Upper lobe of left lung (tissue), 6 donors: ENCODE data around the gene ERCC6L2. TPM values are rescaled to one million over a fixed set of nuclear protein-coding genes. Genes with fewer than 3 reads are reported as not detected.

Experiments
- ATAC-seq, 2 donors: fragments of 200-7000 bp; cut with Tn5 transposase; one replicate each; pipeline ENCODE4 v1.9.1; 2022; ENCODE audit warnings: mild to moderate bottlenecking in 2 of 2, moderate library complexity in 2 of 2; ENCODE audit not compliant: low FRiP score in 2 of 2
- DNase-seq, 2 donors: peaks; one replicate each; pipeline ENCODE4 v3.0.0-alpha.2; 2019 to 2020
- H3K27ac ChIP-seq, 4 donors: fragments of 200-600 bp; sonication (generic); one replicate each; pipeline ENCODE4 v1.5.1; 2016 to 2019
- H3K27me3 ChIP-seq, 4 donors: fragments of 200-600 bp; sonication (generic); one replicate each; pipeline ENCODE4 v1.5.1; 2017 to 2019
- H3K36me3 ChIP-seq, 4 donors: fragments of 200-600 bp; sonication (generic); one replicate each; pipeline ENCODE4 v1.5.1; 2016 to 2019
- H3K4me1 ChIP-seq, 4 donors: fragments of 200-600 bp; sonication (generic); one replicate each; pipeline ENCODE4 v1.5.1; 2018 to 2019
- H3K4me3 ChIP-seq, 4 donors: fragments of 200-600 bp; sonication (generic); one replicate each; pipeline ENCODE4 v1.5.1; 2017 to 2019; ENCODE audit warnings: mild to moderate bottlenecking in 2 of 4, moderate library complexity in 1 of 4
- H3K9me3 ChIP-seq, 4 donors: fragments of 200-600 bp; sonication (generic); one replicate each; pipeline ENCODE4 v1.5.1; 2018 to 2019
- EP300 ChIP-seq, 4 donors: sonication (generic); formaldehyde crosslinking; IDR thresholded peaks; one replicate each; pipeline ENCODE4 v1.5.1; 2017; ENCODE audit warnings: antibody characterized with exemption in 4 of 4, control low read depth in 2 of 4
- POLR2A ChIP-seq, 4 donors: fragments of 450-650 bp; IDR thresholded peaks; one replicate each; pipeline ENCODE4 v1.5.1; 2016 to 2017; ENCODE audit warnings: antibody characterized with exemption in 4 of 4, mild to moderate bottlenecking in 2 of 4
- POLR2AphosphoS5 ChIP-seq, 2 donors: sonication (generic); formaldehyde crosslinking; IDR thresholded peaks; one replicate each; pipeline ENCODE4 v1.5.1; 2017; ENCODE audit warnings: antibody characterized with exemption in 2 of 2
- WGBS, 2 donors: methylation state at CpG; one replicate each; pipeline ENCODE4 v1.1.5; 2017 to 2018; 5-methylcytosine and 5-hydroxymethylcytosine counted together
- total RNA-seq, 6 donors: library from RNA; depleted of rRNA in 4 of 6; stranded (reverse); fragments of >200 nt in 4 of 6; gene quantifications; one replicate each; pipeline versions ENCODE4 v1.1.0 to v1.2.1, GENCODE V29; 2016 to 2021
- TF ChIP-seq, protein P1 (sequence below), 6 experiments: fragments of 450-650 bp in 4 of 6; fragments of 200-600 bp in 2 of 6; sonication (generic) in 2 of 6; IDR thresholded peaks; one replicate each; pipeline ENCODE4 v1.5.1; 2016 to 2019; ENCODE audit warnings: antibody characterized with exemption in 6 of 6
- donor health status: DM: no; HTN: no; CAD: no; lungs with moderate emphysema.
- donor health status: DM: no; HTN: yes; CAD: no; lungs with severe emphysema.

Gene ERCC6L2
- total RNA-seq, 6 donors from 2014 or later: 37.3 to 117 (median 67.8) TPM

DNA sequence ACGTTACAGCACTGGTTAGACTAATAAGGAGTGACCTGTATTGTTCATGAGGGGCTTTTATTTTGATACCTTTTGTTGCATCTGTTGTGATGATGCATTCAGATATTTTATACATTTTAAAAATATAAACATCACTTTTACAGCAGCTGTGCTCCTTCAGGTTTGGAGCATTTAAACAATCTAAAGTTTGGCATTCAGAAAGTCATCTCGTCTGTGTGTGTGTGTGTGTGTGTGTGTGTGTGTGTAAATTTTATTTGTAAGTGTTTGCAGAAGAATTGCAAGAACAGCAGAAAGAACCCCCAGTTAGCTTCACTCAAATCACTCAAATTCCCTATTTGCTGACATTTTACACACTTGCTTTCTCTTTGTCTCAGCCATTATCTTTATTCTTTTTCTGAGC lies 87.4 kb downstream of the ERCC6L2 start:
- ATAC-seq: no peak

GRCh38 chr9:95963659-95964058 lies 88.2 kb downstream of the ERCC6L2 start:
- Histone ChIP-seq H3K9me3 (no peaks in the 10 kb centered on the region), H3K4me3 (no peak overlapping the region), H3K27ac (no peak overlapping the region), H3K4me1 (no peaks in the 10 kb centered on the region), H3K36me3 (no peaks in the 10 kb centered on the region), H3K27me3 (no peaks in the 10 kb centered on the region)
- ATAC-seq: no peak
- no peak for DNase-seq
- TF ChIP-seq, protein P1, sequence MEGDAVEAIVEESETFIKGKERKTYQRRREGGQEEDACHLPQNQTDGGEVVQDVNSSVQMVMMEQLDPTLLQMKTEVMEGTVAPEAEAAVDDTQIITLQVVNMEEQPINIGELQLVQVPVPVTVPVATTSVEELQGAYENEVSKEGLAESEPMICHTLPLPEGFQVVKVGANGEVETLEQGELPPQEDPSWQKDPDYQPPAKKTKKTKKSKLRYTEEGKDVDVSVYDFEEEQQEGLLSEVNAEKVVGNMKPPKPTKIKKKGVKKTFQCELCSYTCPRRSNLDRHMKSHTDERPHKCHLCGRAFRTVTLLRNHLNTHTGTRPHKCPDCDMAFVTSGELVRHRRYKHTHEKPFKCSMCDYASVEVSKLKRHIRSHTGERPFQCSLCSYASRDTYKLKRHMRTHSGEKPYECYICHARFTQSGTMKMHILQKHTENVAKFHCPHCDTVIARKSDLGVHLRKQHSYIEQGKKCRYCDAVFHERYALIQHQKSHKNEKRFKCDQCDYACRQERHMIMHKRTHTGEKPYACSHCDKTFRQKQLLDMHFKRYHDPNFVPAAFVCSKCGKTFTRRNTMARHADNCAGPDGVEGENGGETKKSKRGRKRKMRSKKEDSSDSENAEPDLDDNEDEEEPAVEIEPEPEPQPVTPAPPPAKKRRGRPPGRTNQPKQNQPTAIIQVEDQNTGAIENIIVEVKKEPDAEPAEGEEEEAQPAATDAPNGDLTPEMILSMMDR (IDR thresholded peaks at IDR 0.05): no peak
- TF ChIP-seq POLR2AphosphoS5 (IDR thresholded peaks at IDR 0.05): no peak
- 96 to 98% methylated on average over 3 of the region's 3 CpGs for WGBS, 2 donors

More for the DNA sequence above, 87.4 kb downstream of the ERCC6L2 start:
- WGBS, 2 donors: 76 to 89% methylated on average over 2 of the region's 2 CpGs
- Histone ChIP-seq H3K9me3 (no peaks in the 10 kb centered on the region), H3K4me1 (no peaks in the 10 kb centered on the region), H3K36me3 (no peaks in the 10 kb centered on the region), H3K27ac (no peak overlapping the region), H3K27me3 (no peaks in the 10 kb centered on the region), H3K4me3 (no peak overlapping the region)
- TF ChIP-seq POLR2A (IDR thresholded peaks at IDR 0.05): no peak
- TF ChIP-seq EP300 (IDR thresholded peaks at IDR 0.05): no peak
- TF ChIP-seq POLR2AphosphoS5 (IDR thresholded peaks at IDR 0.05): no peak
- TF ChIP-seq, protein P1 (IDR thresholded peaks at IDR 0.05): no peak
- DNase-seq: no peak

DNA sequence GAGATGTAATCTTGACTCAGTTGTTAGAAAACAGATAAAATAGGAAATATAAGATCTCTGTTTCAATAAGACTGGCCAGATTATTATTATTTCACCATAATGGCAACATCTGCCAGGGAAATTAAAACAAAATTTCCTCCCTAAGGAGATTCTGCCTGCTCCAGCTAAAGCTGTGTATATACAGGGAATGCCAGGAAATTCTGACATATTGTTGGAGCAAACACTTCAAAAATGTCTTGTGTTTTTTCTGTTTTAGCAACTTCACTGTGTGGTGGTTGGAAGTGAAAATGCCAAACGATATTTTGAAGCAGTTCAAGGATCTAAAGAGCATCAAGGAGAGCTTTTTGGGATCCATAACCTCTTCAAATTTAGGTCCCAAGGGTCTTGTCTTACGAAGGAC lies 90.8 kb downstream of the ERCC6L2 start:
- WGBS, 2 donors: 62 to 76% methylated on average over 2 of the region's 2 CpGs
- no peak for DNase-seq
- no peak for ATAC-seq

GRCh38 chr9:95970317-95970716 lies 94.8 kb downstream of the ERCC6L2 start:
- Histone ChIP-seq H3K27ac (no peak overlapping the region), H3K4me3 (no peak overlapping the region), H3K27me3 (no peaks in the 10 kb centered on the region), H3K9me3 (no peaks in the 10 kb centered on the region), H3K4me1 (no peaks in the 10 kb centered on the region), H3K36me3 (peaks cover 7 to 26% (median 12%) of the 10 kb centered on the region in 4 donors)
- TF ChIP-seq, protein P1 (IDR thresholded peaks at IDR 0.05): no peak
- TF ChIP-seq POLR2A (IDR thresholded peaks at IDR 0.05) (no peak), EP300 (IDR thresholded peaks at IDR 0.05) (no peak), POLR2AphosphoS5 (IDR thresholded peaks at IDR 0.05) (no peak)
- no peak for DNase-seq
- no peak for ATAC-seq

More for the DNA sequence above, 90.8 kb downstream of the ERCC6L2 start:
- no peak overlapping the region for H3K27ac ChIP-seq
- no peaks in the 10 kb centered on the region for H3K9me3 ChIP-seq
- no peaks in the 10 kb centered on the region for H3K4me1 ChIP-seq
- H3K4me3 ChIP-seq: no peak overlapping the region
- H3K36me3 ChIP-seq: peaks cover 0 to 2% (median under 1%) of the 10 kb centered on the region in 4 donors
- no peaks in the 10 kb centered on the region for H3K27me3 ChIP-seq
- no peak for TF ChIP-seq POLR2A (IDR thresholded peaks at IDR 0.05)
- TF ChIP-seq POLR2AphosphoS5 (IDR thresholded peaks at IDR 0.05): no peak
- TF ChIP-seq EP300 (IDR thresholded peaks at IDR 0.05): no peak

GRCh38 chr9:95971815-95972214 lies 96.3 kb downstream of the ERCC6L2 start:
- H3K4me1 ChIP-seq: no peaks in the 10 kb centered on the region
- H3K36me3 ChIP-seq: peaks cover 7 to 26% (median 12%) of the 10 kb centered on the region in 4 donors
- ATAC-seq: no peak
- no peaks in the 10 kb centered on the region for H3K9me3 ChIP-seq
- 77 to 85% methylated on average over 2 of the region's 2 CpGs for WGBS, 2 donors
- DNase-seq: no peak
- TF ChIP-seq EP300 (IDR thresholded peaks at IDR 0.05): no peak
- TF ChIP-seq, protein P1 (IDR thresholded peaks at IDR 0.05): no peak
- no peak for TF ChIP-seq POLR2A (IDR thresholded peaks at IDR 0.05)
- TF ChIP-seq POLR2AphosphoS5 (IDR thresholded peaks at IDR 0.05): no peak
- H3K4me3 ChIP-seq: no peak overlapping the region
- no peaks in the 10 kb centered on the region for H3K27me3 ChIP-seq
- no peak overlapping the region for H3K27ac ChIP-seq
